IMR-90 (cell line): ENCODE measurements around the gene FHL5. TPM values are rescaled to one million over a fixed set of nuclear protein-coding genes. Genes with fewer than 3 reads are reported as not detected.

ENCODE experiments used
- ATAC-seq: fragments of 200-7000 bp; cut with Tn5 transposase; 2 replicates; pipeline ENCODE4 v1.9.1; 2020; ENCODE audit warnings: low read depth, mild to moderate bottlenecking, moderate library complexity
- BruUV-seq: library from RNA; stranded (reverse); fragments of 400-500 nt; replicated peaks from 2 replicates; lab custom pipeline; 2021; lab: Mats Ljungman, UMichigan
- CTCF ChIA-PET: fragments of 300-600 bp; formaldehyde crosslinking; extraction: SDS; loops from one replicate; lab custom pipeline; 2021; ENCODE audit warnings: antibody characterized with exemption; lab: Yijun Ruan, JAX
- POLR2A ChIA-PET: fragments of 300-600 bp; sonication (Branson Sonifier 250); formaldehyde crosslinking; loops from one replicate; lab custom pipeline; 2022; ENCODE audit warnings: antibody characterized with exemption; ENCODE audit not compliant: unreplicated experiment; lab: Charles Lee
- DNase-seq: peaks from one replicate; pipeline ENCODE4 v3.0.0; 2013
- H2AFZ ChIP-seq: replicated peaks from 2 replicates; pipeline ENCODE3; 2013; ENCODE audit warnings: low read length, mild to moderate bottlenecking; ENCODE audit not compliant: poor library complexity
- H2AK5ac ChIP-seq: 2 replicates; pipeline ENCODE4 v1.6.1; 2013; ENCODE audit warnings: low read depth, low read length, inconsistent platforms
- H2AK9ac ChIP-seq: replicated peaks from 2 replicates; pipeline ENCODE3; 2013; ENCODE audit warnings: mild to moderate bottlenecking, low read depth, low read length, moderate library complexity; ENCODE audit not compliant: poor library complexity
- H2BK120ac ChIP-seq: 2 replicates; pipeline ENCODE4 v1.6.1; 2013; ENCODE audit warnings: low read depth, low read length, inconsistent platforms
- H2BK15ac ChIP-seq: 3 replicates; pipeline ENCODE4 v1.6.1; 2013; ENCODE audit warnings: low read depth, low read length, inconsistent platforms
- H2BK20ac ChIP-seq: 2 replicates; pipeline ENCODE4 v1.6.1; 2013; ENCODE audit warnings: low read depth, mild to moderate bottlenecking, inconsistent platforms, low read length, moderate library complexity
- H2BK5ac ChIP-seq: 2 replicates; pipeline ENCODE4 v1.6.1; 2013; ENCODE audit warnings: mild to moderate bottlenecking, low read depth, low read length, inconsistent platforms; ENCODE audit not compliant: poor library complexity, severe bottlenecking
- H3K14ac ChIP-seq: replicated peaks from 2 replicates; pipeline ENCODE4 v1.6.1; 2013; ENCODE audit warnings: low read depth, low read length, inconsistent platforms
- H3K18ac ChIP-seq: 2 replicates; pipeline ENCODE4 v1.6.1; 2013; ENCODE audit warnings: low read depth, low read length, control low read depth
- H3K23ac ChIP-seq: 2 replicates; pipeline ENCODE4 v1.6.1; 2013; ENCODE audit warnings: low read depth, low read length, inconsistent platforms
- H3K27ac ChIP-seq: 2 replicates; pipeline ENCODE4 v1.5.1; 2013; ENCODE audit warnings: mild to moderate bottlenecking, control low read depth, low read length; ENCODE audit not compliant: insufficient read depth
- H3K27me3 ChIP-seq: 2 replicates; pipeline ENCODE4 v1.6.1; 2013; ENCODE audit warnings: low read length; ENCODE audit not compliant: control insufficient read depth, insufficient read depth
- H3K36me3 ChIP-seq: 2 replicates; pipeline ENCODE4 v1.6.1; 2013; ENCODE audit warnings: low read length, mixed read lengths; ENCODE audit not compliant: control insufficient read depth, insufficient read depth
- H3K4ac ChIP-seq: 2 replicates; pipeline ENCODE4 v1.6.1; 2013; ENCODE audit warnings: low read depth, low read length, inconsistent platforms
- H3K4me1 ChIP-seq: 2 replicates; pipeline ENCODE4 v1.6.1; 2013; ENCODE audit warnings: low read length, mixed read lengths; ENCODE audit not compliant: control insufficient read depth, insufficient read depth
- H3K4me2 ChIP-seq: 2 replicates; pipeline ENCODE4 v1.6.1; 2013; ENCODE audit warnings: low read depth, mild to moderate bottlenecking, control low read depth, low read length, moderate library complexity
- H3K4me3 ChIP-seq: 2 replicates; pipeline ENCODE4 v1.5.1; 2013; ENCODE audit warnings: low read depth, mild to moderate bottlenecking, control low read depth, low read length, moderate library complexity; ENCODE audit not compliant: insufficient read depth
- H3K56ac ChIP-seq: 2 replicates; pipeline ENCODE4 v1.6.1; 2013; ENCODE audit warnings: low read length, inconsistent platforms; ENCODE audit not compliant: insufficient read depth; ENCODE audit errors: extremely low read depth
- H3K79me1 ChIP-seq, 2 experiments: 2 replicates each; pipeline ENCODE4 v1.6.1; 2013; ENCODE audit warnings: low read length in 2 of 2, inconsistent platforms in 1 of 2, low read depth in 1 of 2
- H3K9ac ChIP-seq: 2 replicates; pipeline ENCODE4 v1.6.1; 2013; ENCODE audit warnings: low read depth, low read length, control low read depth
- H3K9me1 ChIP-seq: 2 replicates; pipeline ENCODE4 v1.6.1; 2013; ENCODE audit warnings: low read length, inconsistent platforms; ENCODE audit not compliant: insufficient read depth
- H3K9me3 ChIP-seq: 2 replicates; pipeline ENCODE4 v1.6.1; 2013; ENCODE audit warnings: low read length; ENCODE audit not compliant: control insufficient read depth, insufficient read depth
- H4K20me1 ChIP-seq: 2 replicates; pipeline ENCODE4 v1.6.1; 2013; ENCODE audit warnings: low read length, inconsistent platforms; ENCODE audit not compliant: insufficient read depth
- H4K5ac ChIP-seq: 2 replicates; pipeline ENCODE4 v1.6.1; 2013; ENCODE audit warnings: mild to moderate bottlenecking, low read depth, low read length, control low read depth
- H4K8ac ChIP-seq, 2 experiments: 2 replicates each; pipeline ENCODE4 v1.6.1; 2013; ENCODE audit warnings: low read depth in 2 of 2, low read length in 2 of 2, control low read depth in 1 of 2, inconsistent platforms in 1 of 2
- H4K91ac ChIP-seq: 2 replicates; pipeline ENCODE4 v1.6.1; 2013; ENCODE audit warnings: low read depth, low read length, inconsistent platforms; ENCODE audit not compliant: insufficient read depth
- BHLHE40 ChIP-seq: fragments of 150-350 bp; IDR thresholded peaks from 2 replicates; pipeline ENCODE4 v1.6.1; 2016; ENCODE audit warnings: mild to moderate bottlenecking, low read depth, low read length
- CHD1 ChIP-seq: IDR thresholded peaks from 2 replicates; pipeline ENCODE4 v1.6.1; 2012; ENCODE audit warnings: low read depth, low read length, improper control_type of control experiment
- MAFK ChIP-seq: IDR thresholded peaks from 2 replicates; pipeline ENCODE4 v1.6.1; 2012; ENCODE audit warnings: low read depth, low read length, improper control_type of control experiment
- MXI1 ChIP-seq: IDR thresholded peaks from 2 replicates; pipeline ENCODE4 v1.6.1; 2012; ENCODE audit warnings: low read depth, mild to moderate bottlenecking, low read length, moderate library complexity, borderline replicate concordance
- RAD21 ChIP-seq: IDR thresholded peaks from 2 replicates; pipeline ENCODE4 v1.6.1; 2012; ENCODE audit warnings: low read length, improper control_type of control experiment
- RCOR1 ChIP-seq: IDR thresholded peaks from 2 replicates; pipeline ENCODE4 v1.6.1; 2012; ENCODE audit warnings: mild to moderate bottlenecking, low read length, improper control_type of control experiment; ENCODE audit not compliant: insufficient replicate concordance
- WGBS, 2 experiments: methylation state at CpG; one replicate each; pipeline versions ENCODE4 v1.1.5 to v1.1.7; 2013; ENCODE audit warnings: missing lambda C conversion rate in 2 of 2; ENCODE audit not compliant: insufficient read length in 1 of 2; ENCODE audit errors: extremely low coverage in 2 of 2; 5-methylcytosine and 5-hydroxymethylcytosine counted together
- dilution Hi-C: fragments of 300-500 bp; cut with HindIII; formaldehyde crosslinking; loops from one replicate; pipeline ENCODE4 v1.14.3; 2018; ENCODE audit warnings: low sequenced_read_pairs; ENCODE audit not compliant: unreplicated experiment
- in situ Hi-C: fragments of 300-500 bp; cut with MboI; formaldehyde crosslinking; loops from 3 replicates; pipeline ENCODE4 v1.14.3; 2019; ENCODE audit warnings: low sequenced_read_pairs, inconsistent platforms, mixed read lengths
- intact Hi-C: fragments of 100-400 bp; cut with micrococcal nuclease; formaldehyde crosslinking; loops from 2 replicates; pipeline ENCODE4 v1.10.0; 2022
- polyA plus RNA-seq, 3 experiments: library from polyadenylated mRNA; depleted of rRNA; stranded (reverse); fragments of >200 nt; gene quantifications; 2 replicates each; pipeline ENCODE4 v1.2.3, GENCODE V29; 2012; ENCODE audit warnings: low replicate concordance in 1 of 3
- total RNA-seq: library from RNA; depleted of rRNA; stranded (reverse); fragments of >200 nt; gene quantifications from 2 replicates; pipeline ENCODE4 v1.2.3, GENCODE V29; 2012
- TF ChIP-seq, protein P1 (sequence below): fragments of 150-350 bp; IDR thresholded peaks from 2 replicates; pipeline ENCODE4 v1.6.1; 2016; ENCODE audit warnings: low read depth, mild to moderate bottlenecking, low read length, moderate library complexity, borderline replicate concordance
- TF ChIP-seq, protein P2 (sequence below): fragments of 150-350 bp; IDR thresholded peaks from 2 replicates; pipeline ENCODE4 v1.6.1; 2017; ENCODE audit warnings: mild to moderate bottlenecking, antibody characterized with exemption, low read length, low read depth

Gene FHL5
- total and polyA plus RNA-seq, 2 of the 4 experiments (the other 2 are of a cell fraction), result not detected

DNA sequence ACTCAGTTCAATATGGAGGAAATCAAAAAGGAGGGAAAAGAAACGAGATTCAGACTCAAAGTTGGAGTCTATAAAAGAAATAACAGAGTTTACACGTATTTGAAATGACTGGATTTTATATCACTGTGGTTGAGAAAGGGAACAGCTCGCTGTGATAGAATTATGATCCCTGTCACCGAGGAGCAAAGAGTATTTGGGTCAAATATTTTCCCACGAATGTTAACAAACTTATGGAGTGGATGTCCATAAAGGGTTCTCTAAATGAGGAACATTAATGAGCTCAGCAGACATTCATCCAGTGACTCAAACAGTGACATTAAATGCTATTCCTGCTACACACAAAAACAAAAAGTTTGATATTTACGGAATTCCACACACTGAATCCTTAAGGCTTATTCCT is 57.9 kb downstream of the FHL5 start:
- Histone ChIP-seq H3K9me1 (no peaks in the 10 kb centered on the region), H3K4me1 (no peaks in the 10 kb centered on the region), H2BK20ac (no peak overlapping the region), H3K27ac (no peak overlapping the region), H3K36me3 (no peaks in the 10 kb centered on the region), H3K9ac (no peak overlapping the region), H4K20me1 (no peaks in the 10 kb centered on the region), H4K5ac (no peak overlapping the region), H3K4ac (no peak overlapping the region), H3K18ac (no peak overlapping the region), H2BK15ac (no peak overlapping the region), H3K27me3 (no peaks in the 10 kb centered on the region), H2AFZ (no peak overlapping the region), H4K8ac (no peak overlapping the region), H4K91ac (no peak overlapping the region), H2AK9ac (no peak overlapping the region), H2BK120ac (no peak overlapping the region), H3K23ac (no peak overlapping the region), H2BK5ac (no peak overlapping the region), H3K4me2 (no peak overlapping the region), H3K56ac (no peak overlapping the region), H3K4me3 (no peak overlapping the region), H2AK5ac (no peak overlapping the region), H3K14ac (no peak overlapping the region), H3K79me1 (no peaks in the 10 kb centered on the region), H3K9me3 (no peaks in the 10 kb centered on the region)
- CTCF ChIA-PET, result interaction anchor here (1.2 kb wide), 1 partner anchor 273 kb away, joined by 3 read pairs; no protein-coding TSS in a partner anchor
- no CpG with 5 or more reads among the region's 6 CpGs for WGBS, 2 experiments
- in situ Hi-C loops (loop anchor here (10.0 kb wide), 1 partner anchor 274 kb away; the partner anchor contains the start of gene NDUFAF4), intact Hi-C loops (no loop called here), dilution Hi-C loops (no loop called here)
- TF ChIP-seq MXI1 (no peak), RCOR1 (no peak), MAFK (no peak), CHD1 (no peak), BHLHE40 (no peak), RAD21 (no peak)
- TF ChIP-seq, protein P1, sequence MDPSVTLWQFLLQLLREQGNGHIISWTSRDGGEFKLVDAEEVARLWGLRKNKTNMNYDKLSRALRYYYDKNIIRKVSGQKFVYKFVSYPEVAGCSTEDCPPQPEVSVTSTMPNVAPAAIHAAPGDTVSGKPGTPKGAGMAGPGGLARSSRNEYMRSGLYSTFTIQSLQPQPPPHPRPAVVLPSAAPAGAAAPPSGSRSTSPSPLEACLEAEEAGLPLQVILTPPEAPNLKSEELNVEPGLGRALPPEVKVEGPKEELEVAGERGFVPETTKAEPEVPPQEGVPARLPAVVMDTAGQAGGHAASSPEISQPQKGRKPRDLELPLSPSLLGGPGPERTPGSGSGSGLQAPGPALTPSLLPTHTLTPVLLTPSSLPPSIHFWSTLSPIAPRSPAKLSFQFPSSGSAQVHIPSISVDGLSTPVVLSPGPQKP, result no peak
- TF ChIP-seq, protein P2, sequence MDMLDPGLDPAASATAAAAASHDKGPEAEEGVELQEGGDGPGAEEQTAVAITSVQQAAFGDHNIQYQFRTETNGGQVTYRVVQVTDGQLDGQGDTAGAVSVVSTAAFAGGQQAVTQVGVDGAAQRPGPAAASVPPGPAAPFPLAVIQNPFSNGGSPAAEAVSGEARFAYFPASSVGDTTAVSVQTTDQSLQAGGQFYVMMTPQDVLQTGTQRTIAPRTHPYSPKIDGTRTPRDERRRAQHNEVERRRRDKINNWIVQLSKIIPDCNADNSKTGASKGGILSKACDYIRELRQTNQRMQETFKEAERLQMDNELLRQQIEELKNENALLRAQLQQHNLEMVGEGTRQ, result no peak
- no TSS peak for BruUV-seq
- ATAC-seq (no peak), DNase-seq (no peak)
- POLR2A ChIA-PET, result no interaction called here
